ENCODE data around the gene IGSF9B.

The IGSF9B gene

GRCh38 chr11:133985981-133986944 lies 29.5 kb upstream of the IGSF9B start:
- no peak for DNase-seq (ENCODE audit: low read depth)

- DNase-seq (ENCODE audit: low read depth) = no peak
Measured at GRCh38 chr11:133984828-133985227, 28.1 kb upstream of the IGSF9B start.

- no peak for DNase-seq (ENCODE audit: low read depth)
Measured at GRCh38 chr11:133983660-133984316, 27.0 kb upstream of the IGSF9B start.

- DNase-seq (ENCODE audit: low read depth) = no peak
Measured at GRCh38 chr11:133982876-133983275, 26.1 kb upstream of the IGSF9B start.

GRCh38 chr11:133982151-133982550 lies 25.4 kb upstream of the IGSF9B start:
- DNase-seq (ENCODE audit: low read depth) = no peak

- DNase-seq (ENCODE audit: low read depth) = no peak
Measured at GRCh38 chr11:133981156-133981555, 24.4 kb upstream of the IGSF9B start.

- no peak for DNase-seq (ENCODE audit: low read depth)
Measured at GRCh38 chr11:133980665-133981064, 23.9 kb upstream of the IGSF9B start.

- no peak for DNase-seq (ENCODE audit: low read depth)
Measured at GRCh38 chr11:133978794-133979193, 22.0 kb upstream of the IGSF9B start.

- DNase-seq (ENCODE audit: low read depth) = no peak
Measured at GRCh38 chr11:133977067-133977677, 20.4 kb upstream of the IGSF9B start.

GRCh38 chr11:133975488-133975849 lies 18.7 kb upstream of the IGSF9B start:
- DNase-seq (ENCODE audit: low read depth) = no peak

GRCh38 chr11:133974836-133975487 lies 18.2 kb upstream of the IGSF9B start:
- no peak for DNase-seq (ENCODE audit: low read depth)

GRCh38 chr11:133971881-133972280 lies 15.1 kb upstream of the IGSF9B start:
- DNase-seq (ENCODE audit: low read depth) = no peak

- no peak for DNase-seq (ENCODE audit: low read depth)
Measured at GRCh38 chr11:133969112-133969511, 12.3 kb upstream of the IGSF9B start.

GRCh38 chr11:133968300-133968699 lies 11.5 kb upstream of the IGSF9B start:
- no peak for DNase-seq (ENCODE audit: low read depth)

- DNase-seq (ENCODE audit: low read depth) = no peak
Measured at GRCh38 chr11:133967599-133968238, 11.0 kb upstream of the IGSF9B start.

- no peak for DNase-seq (ENCODE audit: low read depth)
Measured at GRCh38 chr11:133966921-133967598, 10.3 kb upstream of the IGSF9B start.

GRCh38 chr11:133966172-133966651 lies 9.4 kb upstream of the IGSF9B start:
- DNase-seq (ENCODE audit: low read depth) = no peak

- DNase-seq (ENCODE audit: low read depth) = no peak
Measured at GRCh38 chr11:133965031-133965601, 8.3 kb upstream of the IGSF9B start.

- DNase-seq (ENCODE audit: low read depth) = no peak
Measured at GRCh38 chr11:133964356-133964755, 7.6 kb upstream of the IGSF9B start.

GRCh38 chr11:133961890-133962289 lies 5.1 kb upstream of the IGSF9B start:
- no peak for DNase-seq (ENCODE audit: low read depth)

- no peak for DNase-seq (ENCODE audit: low read depth)
Measured at GRCh38 chr11:133957900-133958299, 1.1 kb upstream of the IGSF9B start.

Measured in fibroblast of gingiva (primary cell).